Measurements from ENCODE around the gene RRBP1.
"Not testable (repeated sequence)": the region's sequence is repeated elsewhere in the genome, so short reads cannot be mapped to it uniquely, and the experiment has no call there.

Gene RRBP1

GRCh38 chr20:17659801-17660200 lies 22.2 kb downstream of the RRBP1 start:
- no peak for DNase-seq

DNA sequence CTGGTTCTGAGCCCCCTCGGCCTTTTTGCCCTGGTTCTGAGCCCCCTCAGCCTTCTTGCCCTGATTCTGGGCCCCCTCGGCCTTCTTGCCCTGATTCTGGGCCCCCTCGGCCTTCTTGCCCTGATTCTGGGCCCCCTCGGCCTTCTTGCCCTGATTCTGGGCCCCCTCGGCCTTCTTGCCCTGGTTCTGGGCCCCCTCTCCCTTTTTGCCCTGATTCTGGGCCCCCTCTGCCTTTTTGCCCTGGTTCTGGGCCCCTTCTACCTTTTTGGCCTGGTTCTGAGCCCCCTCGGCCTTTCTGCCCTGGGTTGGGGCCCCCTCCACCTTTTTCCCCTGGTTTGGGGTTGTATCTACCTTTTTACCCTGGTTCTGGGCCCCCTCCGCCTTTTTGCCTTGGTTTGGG lies 22.7 kb downstream of the RRBP1 start:
- not testable (repeated sequence) for DNase-seq

- DNase-seq = no peak
Measured at GRCh38 chr20:17658648-17658993, 23.4 kb downstream of the RRBP1 start.

- DNase-seq = no peak
Measured at GRCh38 chr20:17657898-17658647, 24.0 kb downstream of the RRBP1 start.

- DNase-seq = no peak
Measured at GRCh38 chr20:17657079-17657825, 24.8 kb downstream of the RRBP1 start.

GRCh38 chr20:17655865-17656479 lies 26.1 kb downstream of the RRBP1 start:
- DNase-seq = no peak

DNA sequence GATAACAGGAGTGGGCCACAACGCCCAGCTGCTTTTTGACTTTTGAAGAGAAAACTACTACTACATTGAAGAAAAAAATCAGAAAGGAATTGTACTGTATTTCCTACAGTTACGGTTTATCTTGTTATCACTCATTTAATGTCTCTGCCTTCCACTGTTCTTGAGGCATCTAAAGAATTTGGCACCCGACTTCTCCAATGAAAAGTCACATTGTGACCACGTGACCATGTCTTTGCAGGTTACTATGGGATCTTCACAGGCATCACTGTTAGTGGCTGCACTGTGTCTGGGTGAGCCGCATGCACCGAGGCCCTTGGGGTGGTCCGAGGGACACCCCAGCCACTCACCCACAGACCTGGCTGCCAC lies 26.8 kb downstream of the RRBP1 start:
- no peak for DNase-seq

- no peak for DNase-seq
Measured at GRCh38 chr20:17654649-17655285, 27.3 kb downstream of the RRBP1 start.

DNA sequence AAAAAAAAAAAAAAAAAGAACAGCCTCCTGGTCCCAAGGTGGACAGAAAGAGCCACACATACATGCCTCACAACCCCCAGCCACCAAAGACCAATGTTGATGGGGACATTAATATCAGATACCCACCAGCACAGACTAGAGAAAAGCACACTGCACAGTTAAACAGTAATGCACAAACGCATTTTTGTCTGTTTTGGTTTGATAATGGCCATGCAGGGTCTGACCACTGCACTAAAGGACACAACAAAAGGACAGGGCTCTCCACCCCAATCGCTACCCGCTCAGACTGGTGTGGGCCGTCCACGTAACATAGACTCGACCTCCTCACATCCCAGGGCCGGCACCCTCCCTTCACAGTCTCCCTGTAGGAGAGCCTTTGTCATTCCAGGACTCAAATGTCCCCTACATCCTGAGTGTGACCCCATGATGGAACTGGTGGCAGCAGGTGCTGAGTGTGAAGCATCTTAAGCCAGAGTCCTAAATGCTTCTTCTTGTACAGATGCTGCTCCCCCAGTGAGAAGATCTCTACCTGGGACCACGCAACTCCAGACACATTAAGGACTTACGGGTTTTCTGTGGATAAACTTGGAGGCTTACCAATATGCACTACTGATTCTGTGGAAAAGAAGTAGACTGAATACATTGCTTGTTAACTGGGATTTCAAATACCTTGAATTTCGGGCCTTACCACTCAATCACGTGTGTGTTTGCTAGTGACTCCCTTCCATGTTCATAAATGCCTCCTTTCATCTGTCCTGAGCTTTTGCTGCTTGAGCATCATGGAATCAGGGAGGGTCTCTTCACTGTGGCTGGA lies 28.0 kb downstream of the RRBP1 start:
- no peak for DNase-seq

GRCh38 chr20:17652411-17652810 lies 29.6 kb downstream of the RRBP1 start:
- no peak for DNase-seq

- DNase-seq = no peak
Measured at GRCh38 chr20:17651760-17652388, 30.2 kb downstream of the RRBP1 start.

- no peak for DNase-seq
Measured at GRCh38 chr20:17651129-17651759, 30.8 kb downstream of the RRBP1 start.

- DNase-seq = no peak
Measured at GRCh38 chr20:17650301-17651128, 31.5 kb downstream of the RRBP1 start.

GRCh38 chr20:17648791-17649730 lies 33.0 kb downstream of the RRBP1 start:
- DNase-seq = peak; percentile 21 to 39

DNA sequence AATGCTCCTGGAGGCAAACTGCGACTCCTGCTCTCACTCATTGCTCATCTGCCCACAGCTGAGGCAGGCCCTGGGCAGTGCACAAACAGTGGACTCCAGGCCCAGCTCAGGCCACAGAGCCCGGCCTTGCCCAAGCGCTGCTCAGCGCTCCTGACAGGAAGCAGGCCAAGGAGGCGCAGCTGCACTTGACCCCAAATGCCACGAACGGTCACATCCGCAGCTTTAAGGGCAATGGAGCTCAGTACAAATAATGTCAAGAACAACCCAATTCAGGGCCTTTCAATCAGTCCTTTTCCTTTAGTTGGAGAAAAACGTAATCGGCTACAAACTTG lies 33.8 kb downstream of the RRBP1 start:
- DNase-seq = no peak

DNA sequence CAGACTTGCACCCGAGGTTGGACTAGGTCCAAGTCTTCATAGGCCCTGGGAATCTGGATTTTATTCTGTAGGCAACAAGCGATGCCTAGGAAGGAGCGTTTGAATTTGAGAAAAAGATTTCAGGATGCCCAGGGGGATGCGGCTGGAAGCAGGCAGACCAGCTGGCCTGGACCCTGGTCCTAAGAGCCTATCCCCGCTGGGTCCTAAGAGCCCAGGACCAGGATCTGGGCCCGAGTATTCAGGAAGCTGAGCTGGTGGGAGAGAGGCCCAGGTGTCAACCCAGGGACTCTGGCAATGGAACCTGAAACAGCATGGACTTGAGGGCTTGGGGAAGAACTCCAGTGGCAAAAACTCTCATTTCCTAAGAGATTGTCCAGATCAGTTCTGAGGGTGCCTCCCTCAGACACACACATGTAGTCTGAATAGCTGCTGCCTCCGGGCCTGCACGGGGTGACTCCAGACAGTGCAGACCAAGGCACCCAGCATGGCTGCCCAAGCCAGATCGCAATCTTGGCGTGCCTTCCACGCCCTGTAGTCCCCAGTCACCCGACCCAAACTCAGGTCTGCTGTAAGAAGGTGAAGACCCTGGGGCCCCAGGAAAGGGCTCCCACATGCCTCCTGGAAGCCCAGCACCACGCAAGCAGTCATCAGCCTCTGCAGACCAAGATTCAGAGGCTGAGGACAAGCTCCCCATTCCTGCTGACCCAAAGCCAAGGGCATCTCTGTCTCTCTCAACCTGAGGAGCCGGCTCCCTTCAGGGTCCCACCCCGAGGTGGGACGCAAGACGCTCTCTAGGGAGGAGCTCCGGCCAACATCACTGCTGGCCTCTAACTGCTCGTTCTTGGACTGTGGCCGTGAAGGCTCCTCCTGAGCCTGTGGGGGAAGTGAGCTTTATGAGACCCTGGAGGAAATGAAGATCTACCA lies 34.4 kb downstream of the RRBP1 start:
- DNase-seq = no peak

- DNase-seq = no peak
Measured at GRCh38 chr20:17646961-17647301, 35.1 kb downstream of the RRBP1 start.

DNA sequence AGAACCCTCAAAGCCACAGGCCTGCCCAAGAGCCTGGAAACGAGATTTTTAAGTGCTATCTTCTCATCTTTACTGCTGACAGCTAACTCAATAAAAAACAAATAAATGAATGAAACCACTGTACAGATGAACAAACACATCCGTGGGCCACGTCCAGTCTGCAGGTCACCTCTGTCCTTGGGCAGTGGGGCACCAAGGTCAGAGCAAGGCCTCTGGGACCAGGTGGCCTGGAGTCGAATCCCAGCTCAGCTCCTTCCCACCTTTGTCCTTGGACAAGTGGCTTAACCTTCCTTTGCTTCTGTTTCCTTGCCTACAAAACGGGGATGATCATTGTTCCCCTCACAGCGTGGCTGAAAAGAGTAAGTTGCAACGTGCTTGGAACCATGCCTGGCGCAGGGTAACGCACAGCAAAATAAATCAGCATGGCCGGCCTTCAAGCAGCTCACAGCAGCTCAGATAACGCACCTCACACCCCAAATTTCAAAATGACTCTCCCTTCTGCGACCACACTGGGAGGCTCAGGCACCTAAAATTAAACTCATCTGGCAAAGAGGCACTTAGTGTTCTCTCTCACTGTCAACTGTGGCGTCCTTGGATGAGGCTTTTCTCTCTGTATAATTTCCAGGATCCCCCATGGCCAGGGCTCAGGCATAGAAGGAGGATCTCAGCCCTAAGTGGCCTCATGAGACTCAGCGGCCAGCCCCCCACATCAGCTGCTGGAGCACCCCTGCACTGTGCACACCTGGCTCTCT lies 35.7 kb downstream of the RRBP1 start:
- no peak for DNase-seq

All from CD4-positive, alpha-beta T cell treated with Interleukin-1 beta for 1 hour (primary cell).